GM12878 (cell line): Measurements from ENCODE around the gene L1TD1. TPM values are rescaled to one million over a fixed set of nuclear protein-coding genes. Genes with fewer than 3 reads are reported as not detected.

Experiments
- ATAC-seq: fragments of 200-7000 bp; cut with Tn5 transposase; 3 replicates; pipeline ENCODE4 v1.9.1; 2020; ENCODE audit warnings: mild to moderate bottlenecking, moderate library complexity
- BruUV-seq: library from RNA; stranded (reverse); fragments of 400-500 nt; replicated peaks from 2 replicates; lab custom pipeline; 2021; lab: Mats Ljungman, UMichigan
- CTCF ChIA-PET: fragments of 300-600 bp; sonication (Branson Sonifier 250); formaldehyde crosslinking; extraction: SDS; loops from one replicate; lab custom pipeline; 2021; ENCODE audit warnings: inconsistent platforms; lab: Yijun Ruan, JAX
- POLR2A ChIA-PET: fragments of 350-600 bp; formaldehyde crosslinking; extraction: SDS; loops from one replicate; lab custom pipeline; 2021; ENCODE audit warnings: inconsistent platforms; lab: Charles Lee
- RAD21 ChIA-PET: fragments of 300-600 bp; sonication (Branson Sonifier 250); formaldehyde crosslinking; loops from one replicate; lab custom pipeline; 2023; ENCODE audit warnings: antibody characterized with exemption; ENCODE audit not compliant: unreplicated experiment; lab: Charles Lee
- SMC1A ChIA-PET: fragments of 300-600 bp; sonication (Branson Sonifier 250); formaldehyde crosslinking; loops from one replicate; lab custom pipeline; 2023; ENCODE audit not compliant: unreplicated experiment, uncharacterized antibody; lab: Charles Lee
- DNase-seq: peaks from one replicate; pipeline ENCODE4 v3.0.0-alpha.2; 2011; ENCODE audit warnings: low read depth, low spot score
- FAIRE-seq: peaks from 3 replicates; lab custom pipeline; 2011; peaks lifted over from hg19 to GRCh38; lab: Jason Lieb, UNC
- H2AFZ ChIP-seq: 2 replicates; pipeline ENCODE4 v1.6.0; 2011; ENCODE audit warnings: low read depth, low read length, control low read depth; ENCODE audit not compliant: control insufficient read depth
- H3K27ac ChIP-seq: 2 replicates; pipeline ENCODE4 v1.5.1; 2011; ENCODE audit warnings: control low read depth; ENCODE audit not compliant: control insufficient read depth, insufficient read depth
- H3K27me3 ChIP-seq, 2 experiments: replicated peaks in 1 of 2; 2 replicates each; pipeline versions ENCODE4 v1.6.0 to v1.6.1; 2011; ENCODE audit warnings: low read length in 1 of 2; ENCODE audit not compliant: control insufficient read depth in 2 of 2, insufficient read depth in 2 of 2
- H3K36me3 ChIP-seq, 2 experiments: 2 replicates each; pipeline ENCODE4 v1.5.1; 2011; ENCODE audit warnings: low read length in 1 of 2; ENCODE audit not compliant: control insufficient read depth in 2 of 2, insufficient read depth in 2 of 2
- H3K4me1 ChIP-seq: 2 replicates; pipeline ENCODE4 v1.6.1; 2011; ENCODE audit warnings: mild to moderate bottlenecking, low read length, moderate library complexity, mixed read lengths; ENCODE audit not compliant: control insufficient read depth, insufficient read depth
- H3K4me2 ChIP-seq: 2 replicates; pipeline ENCODE4 v1.6.0; 2011; ENCODE audit warnings: control low read depth; ENCODE audit not compliant: control insufficient read depth, insufficient read depth
- H3K4me3 ChIP-seq: fragments of 200-600 bp; sonication (generic); 2 replicates; pipeline ENCODE4 v1.5.1; 2016
- H3K79me2 ChIP-seq: 2 replicates; pipeline ENCODE4 v1.6.0; 2011; ENCODE audit warnings: low read length; ENCODE audit not compliant: control insufficient read depth, insufficient read depth
- H3K9ac ChIP-seq: 2 replicates; pipeline ENCODE4 v1.8.0; 2011; ENCODE audit warnings: low read length, control low read depth, mixed read lengths; ENCODE audit not compliant: control insufficient read depth, insufficient read depth
- H3K9me3 ChIP-seq: replicated peaks from 3 replicates; pipeline ENCODE4 v1.5.1; 2011; ENCODE audit warnings: mild to moderate bottlenecking, low read length; ENCODE audit not compliant: control insufficient read depth, insufficient read depth
- H4K20me1 ChIP-seq: 2 replicates; pipeline ENCODE4 v1.6.0; 2011; ENCODE audit not compliant: control insufficient read depth, insufficient read depth
- ASH2L ChIP-seq: fragments of 300-600, 200-600 bp; sonication (generic); IDR thresholded peaks from 2 replicates; pipeline ENCODE4 v1.6.1; 2017; ENCODE audit warnings: low read depth, mild to moderate bottlenecking, borderline replicate concordance
- ATF7 ChIP-seq: fragments of 450-650 bp; IDR thresholded peaks from 2 replicates; pipeline ENCODE4 v1.6.1; 2016; ENCODE audit warnings: low read depth, mild to moderate bottlenecking
- DPF2 ChIP-seq: fragments of 450-650 bp; IDR thresholded peaks from 2 replicates; pipeline ENCODE4 v1.6.1; 2017; ENCODE audit warnings: mild to moderate bottlenecking
- EGR1 ChIP-seq, 2 experiments: IDR thresholded peaks; 1 replicate in 1 of 2; 2 replicates in 1 of 2; pipeline ENCODE4 v1.6.1; 2011 to 2012; ENCODE audit warnings: low read depth in 2 of 2, low read length in 2 of 2, borderline replicate concordance in 1 of 2, mild to moderate bottlenecking in 1 of 2, moderate library complexity in 1 of 2
- GABPA ChIP-seq: IDR thresholded peaks from 2 replicates; pipeline ENCODE4 v1.6.1; 2014; ENCODE audit warnings: antibody characterized with exemption, low read depth, mild to moderate bottlenecking, inconsistent platforms
- IKZF2 ChIP-seq, 2 experiments: fragments of 450-650 bp; IDR thresholded peaks; 2 replicates each; pipeline ENCODE4 v1.6.1; 2017; ENCODE audit warnings: mild to moderate bottlenecking in 2 of 2, moderate library complexity in 2 of 2
- KDM1A ChIP-seq: fragments of 200-600 bp; sonication (generic); IDR thresholded peaks from 2 replicates; pipeline ENCODE4 v1.6.1; 2016; ENCODE audit warnings: borderline replicate concordance
- LARP7 ChIP-seq: fragments of 450-650 bp; IDR thresholded peaks from 2 replicates; pipeline ENCODE4 v1.6.1; 2017; ENCODE audit warnings: mild to moderate bottlenecking
- NBN ChIP-seq: fragments of 450-650 bp; IDR thresholded peaks from 2 replicates; pipeline ENCODE4 v1.6.1; 2016
- NFIC ChIP-seq: IDR thresholded peaks from 2 replicates; pipeline ENCODE4 v1.6.1; 2012; ENCODE audit warnings: low read depth, mild to moderate bottlenecking, inconsistent platforms, low read length, moderate library complexity
- NFYB ChIP-seq: IDR thresholded peaks from 2 replicates; pipeline ENCODE4 v1.6.1; 2011; ENCODE audit warnings: low read depth, mild to moderate bottlenecking, low read length, improper control_type of control experiment, moderate library complexity; ENCODE audit not compliant: insufficient read depth
- POLR2AphosphoS5 ChIP-seq: IDR thresholded peaks from 2 replicates; pipeline ENCODE4 v1.6.1; 2011; ENCODE audit warnings: mild to moderate bottlenecking, low read length, inconsistent platforms
- RBBP5 ChIP-seq: fragments of 200-600 bp; sonication (generic); conservative IDR thresholded peaks from 2 replicates; pipeline ENCODE4 v1.6.1; 2016
- RELB ChIP-seq: fragments of 450-650 bp; IDR thresholded peaks from 2 replicates; pipeline ENCODE4 v1.6.1; 2017; ENCODE audit warnings: low read depth, mild to moderate bottlenecking, moderate library complexity
- SMAD1 ChIP-seq: fragments of 450-650 bp; IDR thresholded peaks from 2 replicates; pipeline ENCODE4 v1.6.1; 2018; ENCODE audit warnings: mild to moderate bottlenecking, low read depth; ENCODE audit not compliant: partially characterized antibody
- SREBF1 ChIP-seq: IDR thresholded peaks from 2 replicates; pipeline ENCODE4 v1.6.1; 2012; ENCODE audit warnings: mild to moderate bottlenecking, low read length
- STAT1 ChIP-seq: fragments of 450-650 bp; conservative IDR thresholded peaks from 2 replicates; pipeline ENCODE4 v1.6.1; 2014; ENCODE audit warnings: antibody characterized with exemption, mild to moderate bottlenecking
- ZNF217 ChIP-seq: fragments of 450-650 bp; IDR thresholded peaks from 2 replicates; pipeline ENCODE4 v1.6.1; 2017; ENCODE audit warnings: antibody characterized with exemption, mild to moderate bottlenecking
- ZZZ3 ChIP-seq: IDR thresholded peaks from 2 replicates; pipeline ENCODE4 v1.6.1; 2011; ENCODE audit warnings: low read depth; ENCODE audit not compliant: control insufficient read depth, insufficient read length
- WGBS: methylation state at CpG from one replicate; pipeline ENCODE4 v1.1.6; 2016; ENCODE audit warnings: low lambda C conversion rate; ENCODE audit not compliant: insufficient replicate concordance, insufficient coverage; ENCODE audit errors: missing lambda C conversion rate; 5-methylcytosine and 5-hydroxymethylcytosine counted together
- in situ Hi-C: fragments of 300-500 bp; cut with MboI; formaldehyde crosslinking; loops from 9 replicates; pipeline ENCODE4 v1.14.3; 2018; ENCODE audit warnings: mixed read lengths
- intact Hi-C: fragments of 100-400 bp; cut with micrococcal nuclease; formaldehyde crosslinking; loops from one replicate; pipeline ENCODE4 v1.14.2; 2022; ENCODE audit not compliant: unreplicated experiment
- polyA plus RNA-seq, 11 experiments: library from polyadenylated mRNA; depleted of rRNA in 4 of 11; unstranded in 6 of 11; stranded (reverse) in 5 of 11; fragments of >200 nt; fragmentation: Nextera tagmentation in 4 of 11; fragmentation: Illumina TruSeq in 1 of 11; extraction: Ambion mirVana in 4 of 11; extraction: Trizol in 1 of 11; gene quantifications; 1 replicate in 1 of 11; 2 replicates in 10 of 11; pipeline versions ENCODE4 v1.2.1 to v1.2.3, GENCODE V29; 2011 to 2016; ENCODE audit warnings: inconsistent platforms in 2 of 11, missing spikeins in 2 of 11, low read depth in 1 of 11
- total RNA-seq, 4 experiments: library from RNA; depleted of rRNA in 3 of 4; stranded (reverse); fragments of >200 nt in 3 of 4; fragmentation: Illumina TruSeq in 1 of 4; extraction: Trizol in 1 of 4; gene quantifications; 2 replicates each; pipeline versions ENCODE4 v1.2.1 to v1.2.3, GENCODE V29; 2013 to 2021
- TF ChIP-seq, protein P1 (sequence below): IDR thresholded peaks from 2 replicates; pipeline ENCODE4 v1.6.1; 2012; ENCODE audit warnings: low read depth, low read length, improper control_type of control experiment

L1TD1 gene
- total and polyA plus RNA-seq, 10 of the 15 experiments (the other 5 are each of a cell fraction or from before 2014, with no cell fraction given): 0.07 to 0.31 (median 0.21) TPM; not detected in 7

DNA sequence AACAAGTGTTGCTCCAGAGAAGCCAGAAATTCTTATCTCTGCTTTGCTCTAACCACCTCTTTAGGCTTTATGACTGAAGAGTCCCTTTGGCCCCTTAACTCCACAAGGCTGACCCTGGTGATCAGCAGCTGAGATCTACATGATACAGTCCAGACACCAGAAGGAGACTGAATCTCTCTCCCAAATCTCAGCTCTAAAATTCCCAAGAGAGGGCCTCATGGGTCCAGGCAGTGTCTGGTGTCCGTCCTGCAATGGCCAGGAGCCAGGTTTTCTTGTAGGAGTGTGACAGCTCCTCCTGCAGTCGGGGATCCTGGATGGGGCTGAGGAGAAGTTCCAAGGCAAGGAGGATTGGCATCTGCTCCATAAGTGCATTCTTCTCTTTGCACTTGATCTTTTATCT, 35.3 kb downstream of the L1TD1 start:
- Histone ChIP-seq H3K9ac (no peak overlapping the region), H3K4me1 (no peaks in the 10 kb centered on the region), H3K27ac (no peak overlapping the region), H3K9me3 (no peaks in the 10 kb centered on the region), H4K20me1 (no peaks in the 10 kb centered on the region), H3K4me2 (no peak overlapping the region), H3K4me3 (no peak overlapping the region), H3K36me3 (no peaks in the 10 kb centered on the region), H2AFZ (no peak overlapping the region), H3K79me2 (no peaks in the 10 kb centered on the region), H3K27me3 (no peaks in the 10 kb centered on the region; a peak in 1 of 4 replicates)
- TF ChIP-seq IKZF2 (IDR thresholded peaks at IDR 0.05) (no peak), LARP7 (no peak), ASH2L (no peak), SREBF1 (no peak), ZNF217 (no peak), RBBP5 (no peak), STAT1 (no peak), EGR1 (IDR thresholded peaks at IDR 0.05; ENCODE audit: borderline replicate concordance in 1 of 2, low read depth in 2 of 2, low read length in 2 of 2) (no peak), POLR2AphosphoS5 (no peak), NFYB (no peak), DPF2 (no peak), SMAD1 (no peak), NFIC (no peak), GABPA (no peak), ZZZ3 (no peak), ATF7 (no peak), NBN (no peak), RELB (no peak), KDM1A (no peak)
- TF ChIP-seq, protein P1, sequence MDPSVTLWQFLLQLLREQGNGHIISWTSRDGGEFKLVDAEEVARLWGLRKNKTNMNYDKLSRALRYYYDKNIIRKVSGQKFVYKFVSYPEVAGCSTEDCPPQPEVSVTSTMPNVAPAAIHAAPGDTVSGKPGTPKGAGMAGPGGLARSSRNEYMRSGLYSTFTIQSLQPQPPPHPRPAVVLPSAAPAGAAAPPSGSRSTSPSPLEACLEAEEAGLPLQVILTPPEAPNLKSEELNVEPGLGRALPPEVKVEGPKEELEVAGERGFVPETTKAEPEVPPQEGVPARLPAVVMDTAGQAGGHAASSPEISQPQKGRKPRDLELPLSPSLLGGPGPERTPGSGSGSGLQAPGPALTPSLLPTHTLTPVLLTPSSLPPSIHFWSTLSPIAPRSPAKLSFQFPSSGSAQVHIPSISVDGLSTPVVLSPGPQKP: no peak
- ChIA-PET SMC1A (no interaction called here), CTCF (no interaction called here), RAD21 (no interaction called here), POLR2A (no interaction called here)
- WGBS: 0% methylated on average over 2 of the region's 2 CpGs
- no TSS peak for BruUV-seq
- ATAC-seq (no peak), DNase-seq (no peak), FAIRE-seq (no peak)
- in situ Hi-C loops (no loop called here), intact Hi-C loops (no loop called here)
